Measurements from ENCODE around the gene PBX3.

DNA sequence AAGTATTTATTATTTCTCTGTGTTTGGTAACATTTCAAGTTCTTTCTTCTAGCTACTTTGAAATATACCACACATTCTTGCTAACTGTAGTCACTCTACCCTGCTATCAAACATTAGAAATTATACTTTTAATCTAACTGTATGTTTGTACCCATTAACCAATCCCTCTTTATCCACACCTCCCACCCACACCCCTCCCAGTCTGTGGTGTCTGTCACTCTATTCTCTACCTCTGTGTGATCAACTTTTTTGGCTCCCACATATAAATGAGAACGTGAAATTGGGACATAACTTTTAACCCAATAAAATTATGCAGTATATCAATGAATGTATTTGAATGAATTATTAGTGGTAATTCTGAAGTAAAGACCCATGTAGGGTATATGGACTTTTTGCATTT, 79.7 kb downstream of the PBX3 start:
- TF ChIP-seq, protein P1, sequence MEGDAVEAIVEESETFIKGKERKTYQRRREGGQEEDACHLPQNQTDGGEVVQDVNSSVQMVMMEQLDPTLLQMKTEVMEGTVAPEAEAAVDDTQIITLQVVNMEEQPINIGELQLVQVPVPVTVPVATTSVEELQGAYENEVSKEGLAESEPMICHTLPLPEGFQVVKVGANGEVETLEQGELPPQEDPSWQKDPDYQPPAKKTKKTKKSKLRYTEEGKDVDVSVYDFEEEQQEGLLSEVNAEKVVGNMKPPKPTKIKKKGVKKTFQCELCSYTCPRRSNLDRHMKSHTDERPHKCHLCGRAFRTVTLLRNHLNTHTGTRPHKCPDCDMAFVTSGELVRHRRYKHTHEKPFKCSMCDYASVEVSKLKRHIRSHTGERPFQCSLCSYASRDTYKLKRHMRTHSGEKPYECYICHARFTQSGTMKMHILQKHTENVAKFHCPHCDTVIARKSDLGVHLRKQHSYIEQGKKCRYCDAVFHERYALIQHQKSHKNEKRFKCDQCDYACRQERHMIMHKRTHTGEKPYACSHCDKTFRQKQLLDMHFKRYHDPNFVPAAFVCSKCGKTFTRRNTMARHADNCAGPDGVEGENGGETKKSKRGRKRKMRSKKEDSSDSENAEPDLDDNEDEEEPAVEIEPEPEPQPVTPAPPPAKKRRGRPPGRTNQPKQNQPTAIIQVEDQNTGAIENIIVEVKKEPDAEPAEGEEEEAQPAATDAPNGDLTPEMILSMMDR (IDR thresholded peaks at IDR 0.05), result no peak
- TF ChIP-seq, protein P2, sequence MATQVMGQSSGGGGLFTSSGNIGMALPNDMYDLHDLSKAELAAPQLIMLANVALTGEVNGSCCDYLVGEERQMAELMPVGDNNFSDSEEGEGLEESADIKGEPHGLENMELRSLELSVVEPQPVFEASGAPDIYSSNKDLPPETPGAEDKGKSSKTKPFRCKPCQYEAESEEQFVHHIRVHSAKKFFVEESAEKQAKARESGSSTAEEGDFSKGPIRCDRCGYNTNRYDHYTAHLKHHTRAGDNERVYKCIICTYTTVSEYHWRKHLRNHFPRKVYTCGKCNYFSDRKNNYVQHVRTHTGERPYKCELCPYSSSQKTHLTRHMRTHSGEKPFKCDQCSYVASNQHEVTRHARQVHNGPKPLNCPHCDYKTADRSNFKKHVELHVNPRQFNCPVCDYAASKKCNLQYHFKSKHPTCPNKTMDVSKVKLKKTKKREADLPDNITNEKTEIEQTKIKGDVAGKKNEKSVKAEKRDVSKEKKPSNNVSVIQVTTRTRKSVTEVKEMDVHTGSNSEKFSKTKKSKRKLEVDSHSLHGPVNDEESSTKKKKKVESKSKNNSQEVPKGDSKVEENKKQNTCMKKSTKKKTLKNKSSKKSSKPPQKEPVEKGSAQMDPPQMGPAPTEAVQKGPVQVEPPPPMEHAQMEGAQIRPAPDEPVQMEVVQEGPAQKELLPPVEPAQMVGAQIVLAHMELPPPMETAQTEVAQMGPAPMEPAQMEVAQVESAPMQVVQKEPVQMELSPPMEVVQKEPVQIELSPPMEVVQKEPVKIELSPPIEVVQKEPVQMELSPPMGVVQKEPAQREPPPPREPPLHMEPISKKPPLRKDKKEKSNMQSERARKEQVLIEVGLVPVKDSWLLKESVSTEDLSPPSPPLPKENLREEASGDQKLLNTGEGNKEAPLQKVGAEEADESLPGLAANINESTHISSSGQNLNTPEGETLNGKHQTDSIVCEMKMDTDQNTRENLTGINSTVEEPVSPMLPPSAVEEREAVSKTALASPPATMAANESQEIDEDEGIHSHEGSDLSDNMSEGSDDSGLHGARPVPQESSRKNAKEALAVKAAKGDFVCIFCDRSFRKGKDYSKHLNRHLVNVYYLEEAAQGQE (IDR thresholded peaks at IDR 0.05; ENCODE audit: insufficient read depth in 1 of 2, low read depth in 2 of 2, low read length in 1 of 2), result no peak
- TF ChIP-seq POLR2AphosphoS5 (IDR thresholded peaks at IDR 0.05; ENCODE audit: low read depth, low read length), result no peak
- TF ChIP-seq SIN3A (IDR thresholded peaks at IDR 0.05; ENCODE audit: borderline replicate concordance, insufficient read depth, low read depth, low read length), result no peak
- no peak for TF ChIP-seq TCF7L2 (IDR thresholded peaks at IDR 0.05; ENCODE audit: low read depth, low read length)
